ENCODE data around the gene AKR1A1. TPM values are rescaled to one million over a fixed set of nuclear protein-coding genes. Genes with fewer than 3 reads are reported as not detected.
A peak's percentile ranks its signal among the peaks of the same experiment; 100 is the strongest.

The AKR1A1 gene
- total RNA-seq, 4 donors from 2014 or later, result 161 to 305 (median 201) TPM

DNA sequence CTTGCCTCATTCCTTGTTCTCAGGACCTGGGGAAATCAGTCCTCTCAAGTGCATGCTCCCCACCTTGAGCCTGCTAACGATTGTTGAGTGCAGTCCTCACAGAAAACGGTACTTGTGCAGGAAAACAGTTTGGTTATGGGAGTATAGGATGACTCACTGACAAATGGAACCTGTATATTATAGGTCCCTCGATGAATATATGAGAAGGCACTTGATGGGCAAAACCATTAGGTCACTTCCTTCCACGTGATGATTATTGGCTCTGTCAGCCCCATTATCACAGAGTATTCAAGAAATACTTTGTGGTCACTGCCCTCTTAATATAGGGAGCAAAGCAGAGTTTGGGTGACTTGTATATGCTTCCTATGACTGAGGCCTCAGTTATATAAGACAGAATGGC, 67.0 kb downstream of the AKR1A1 start:
- Histone ChIP-seq H3K4me1 (peaks cover 0 to 8% (median 0%) of the 10 kb centered on the region in 4 donors), H3K4me3 (no peak overlapping the region), H3K9me3 (no peaks in the 10 kb centered on the region), H3K36me3 (peaks cover 0 to 57% (median 0%) of the 10 kb centered on the region in 3 donors), H3K27me3 (no peaks in the 10 kb centered on the region), H3K27ac (no peak overlapping the region)
- TF ChIP-seq, protein P1, sequence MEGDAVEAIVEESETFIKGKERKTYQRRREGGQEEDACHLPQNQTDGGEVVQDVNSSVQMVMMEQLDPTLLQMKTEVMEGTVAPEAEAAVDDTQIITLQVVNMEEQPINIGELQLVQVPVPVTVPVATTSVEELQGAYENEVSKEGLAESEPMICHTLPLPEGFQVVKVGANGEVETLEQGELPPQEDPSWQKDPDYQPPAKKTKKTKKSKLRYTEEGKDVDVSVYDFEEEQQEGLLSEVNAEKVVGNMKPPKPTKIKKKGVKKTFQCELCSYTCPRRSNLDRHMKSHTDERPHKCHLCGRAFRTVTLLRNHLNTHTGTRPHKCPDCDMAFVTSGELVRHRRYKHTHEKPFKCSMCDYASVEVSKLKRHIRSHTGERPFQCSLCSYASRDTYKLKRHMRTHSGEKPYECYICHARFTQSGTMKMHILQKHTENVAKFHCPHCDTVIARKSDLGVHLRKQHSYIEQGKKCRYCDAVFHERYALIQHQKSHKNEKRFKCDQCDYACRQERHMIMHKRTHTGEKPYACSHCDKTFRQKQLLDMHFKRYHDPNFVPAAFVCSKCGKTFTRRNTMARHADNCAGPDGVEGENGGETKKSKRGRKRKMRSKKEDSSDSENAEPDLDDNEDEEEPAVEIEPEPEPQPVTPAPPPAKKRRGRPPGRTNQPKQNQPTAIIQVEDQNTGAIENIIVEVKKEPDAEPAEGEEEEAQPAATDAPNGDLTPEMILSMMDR (IDR thresholded peaks at IDR 0.05), result no peak
- TF ChIP-seq POLR2A (IDR thresholded peaks at IDR 0.05), result no peak
- no peak for DNase-seq

DNA sequence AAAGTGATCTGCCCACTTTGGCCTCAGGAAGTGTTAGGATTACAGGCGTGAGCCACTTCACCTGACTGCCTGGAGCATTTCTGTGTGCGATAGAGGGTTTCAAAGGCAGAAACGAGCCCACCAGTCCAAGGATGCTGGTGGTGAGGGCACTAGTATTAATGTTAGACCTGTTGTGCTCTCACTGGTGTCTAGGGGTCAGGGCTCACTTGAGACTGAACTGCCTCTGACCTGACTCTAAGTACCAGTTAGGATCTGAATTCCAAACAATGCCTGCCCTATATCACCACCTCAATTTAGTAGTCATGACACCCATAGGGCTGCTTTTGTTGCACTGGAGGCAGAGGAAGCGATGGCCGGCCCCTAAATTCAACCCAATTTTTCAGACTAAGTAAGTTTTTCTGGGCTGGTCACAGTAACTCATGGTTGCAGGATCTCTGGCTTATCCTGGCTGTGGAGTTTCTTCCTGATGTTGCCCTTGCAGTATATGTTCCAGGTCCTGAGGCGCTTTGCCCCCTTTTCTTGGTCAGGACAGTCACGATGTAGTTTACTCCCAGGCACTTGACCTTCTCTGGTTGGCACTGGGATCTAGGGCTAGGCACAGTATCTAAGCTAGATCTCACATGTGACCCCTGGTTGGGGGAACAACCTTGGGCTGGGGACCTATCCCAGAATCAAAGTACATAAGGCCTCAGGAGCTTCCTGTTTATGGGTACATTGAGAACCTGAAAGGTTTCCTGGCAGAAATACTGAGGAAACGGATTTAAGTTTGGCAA, 68.7 kb downstream of the AKR1A1 start:
- Histone ChIP-seq H3K9me3 (no peaks in the 10 kb centered on the region), H3K4me3 (no peak overlapping the region), H3K36me3 (peaks cover 0 to 51% (median 0%) of the 10 kb centered on the region in 3 donors), H3K27me3 (no peaks in the 10 kb centered on the region), H3K4me1 (peaks cover 0 to 8% (median 0%) of the 10 kb centered on the region in 4 donors), H3K27ac (peak overlapping the region in 1 of 4 donors; percentile 32)
- DNase-seq, result no peak
- TF ChIP-seq POLR2A (IDR thresholded peaks at IDR 0.05), result no peak
- TF ChIP-seq, protein P1 (IDR thresholded peaks at IDR 0.05), result no peak

Small RNA genes within 50 kb of the gene (small RNA-seq; reads per million reads assigned to genes)
- gene AL355480.1 (0 reads per million in 2 donors), gene AL355480.2 (0 reads per million in 2 donors), gene AL355480.3 (0 reads per million in 2 donors), gene AL355480.4 (0 reads per million in 2 donors)

Other genes starting within 250 kb of the AKR1A1 start
- gene HPDL, start 223.9 kb upstream of the AKR1A1 start, total RNA-seq, result 10 to 100 TPM in 1 of 4 donors, 1 to 10 TPM in 2, under 1 TPM in 1; 0.88 to 24.8 (median 7.9) TPM
- gene TOE1, start 210.7 kb upstream of the AKR1A1 start, total RNA-seq, result 10 to 100 TPM in 2 of 4 donors, 1 to 10 TPM in 2; 8.8 to 16.4 (median 11.3) TPM
- 10 to 100 TPM; 28.1 to 73.1 (median 50.7) TPM for gene MUTYH, start 210.4 kb upstream of the AKR1A1 start, total RNA-seq
- 10 to 100 TPM; 16.5 to 30.5 (median 23.2) TPM for gene TESK2, start 59.7 kb upstream of the AKR1A1 start, total RNA-seq
- 1 to 10 TPM in 2 of 4 donors, under 1 TPM in 1, not detected in 1; 0.94 to 3.7 (median 1.7) TPM for gene CCDC163, start 50.8 kb upstream of the AKR1A1 start, total RNA-seq
- 1 to 10 TPM; 2.5 to 5.1 (median 3.4) TPM for gene MMACHC, start 50.5 kb upstream of the AKR1A1 start, total RNA-seq
- gene PRDX1, start 28.9 kb upstream of the AKR1A1 start, total RNA-seq, result 100 to 1,000 TPM; 214 to 501 (median 292) TPM
- 100 to 1,000 TPM in 1 of 4 donors, 10 to 100 TPM in 3; 31.3 to 194 (median 63.8) TPM for gene NASP, start 33.2 kb downstream of the AKR1A1 start, total RNA-seq
- gene CCDC17, start 73.2 kb downstream of the AKR1A1 start, total RNA-seq, result 10 to 100 TPM in 3 of 4 donors, 1 to 10 TPM in 1; 5.0 to 17.3 (median 15.7) TPM
- gene GPBP1L1, start 135.7 kb downstream of the AKR1A1 start, total RNA-seq, result 100 to 1,000 TPM; 161 to 258 (median 238) TPM
- gene TMEM69, start 137.4 kb downstream of the AKR1A1 start, total RNA-seq, result 10 to 100 TPM in 3 of 4 donors, 1 to 10 TPM in 1; 6.6 to 27.5 (median 22.8) TPM
- gene IPP, start 199.8 kb downstream of the AKR1A1 start, total RNA-seq, result 10 to 100 TPM in 3 of 4 donors, 1 to 10 TPM in 1; 8.9 to 17.2 (median 12.1) TPM